CD14-positive monocyte (primary cell): ENCODE results near the gene FNDC5. TPM values are rescaled to one million over a fixed set of nuclear protein-coding genes. Genes with fewer than 3 reads are reported as not detected.

Source experiments
- DNase-seq, 3 donors: peaks; one replicate each; pipeline ENCODE4 v3.0.0-alpha.2; 2011 to 2022
- H2AFZ ChIP-seq: 2 replicates; pipeline ENCODE4 v1.6.0; 2012; ENCODE audit warnings: mild to moderate bottlenecking, low read depth, low read length, inconsistent platforms; ENCODE audit not compliant: insufficient read depth, poor library complexity, severe bottlenecking
- H3K27ac ChIP-seq, 2 donors: 1 replicate in 1 of 2; 2 replicates in 1 of 2; pipeline ENCODE4 v1.5.1; 2012 to 2013; ENCODE audit warnings: low read length in 2 of 2, control low read depth in 1 of 2, inconsistent platforms in 1 of 2, low read depth in 1 of 2, mild to moderate bottlenecking in 1 of 2
- H3K27me3 ChIP-seq, 2 donors: one replicate each; pipeline versions ENCODE4 v1.6.0 to v1.6.1; 2011 to 2013; ENCODE audit warnings: low read length in 2 of 2; ENCODE audit not compliant: control insufficient read depth in 2 of 2, insufficient read depth in 2 of 2
- H3K36me3 ChIP-seq, 2 donors: replicated peaks in 1 of 2; 1 replicate in 1 of 2; 2 replicates in 1 of 2; pipeline versions ENCODE4 v1.5.1 to v1.6.1; 2012 to 2013; ENCODE audit warnings: low read length in 2 of 2, control low read depth in 1 of 2, inconsistent platforms in 1 of 2, mild to moderate bottlenecking in 1 of 2; ENCODE audit not compliant: insufficient read depth in 2 of 2, control insufficient read depth in 1 of 2
- H3K4me1 ChIP-seq, 2 donors: 1 replicate in 1 of 2; 2 replicates in 1 of 2; pipeline versions ENCODE4 v1.5.1 to v1.6.1; 2012 to 2013; ENCODE audit warnings: low read length in 2 of 2, control low read depth in 1 of 2, inconsistent platforms in 1 of 2, mild to moderate bottlenecking in 1 of 2, moderate library complexity in 1 of 2; ENCODE audit not compliant: insufficient read depth in 2 of 2, control insufficient read depth in 1 of 2
- H3K4me2 ChIP-seq: replicated peaks from 2 replicates; pipeline ENCODE3; 2012; ENCODE audit warnings: low read length, moderate library complexity, mild to moderate bottlenecking; ENCODE audit not compliant: poor library complexity, severe bottlenecking; ENCODE audit errors: extremely low read depth
- H3K4me3 ChIP-seq, 3 experiments: fragments of 200-600 bp in 1 of 3; sonication (generic) in 1 of 3; replicated peaks in 1 of 3; 1 replicate in 2 of 3; 2 replicates in 1 of 3; pipeline ENCODE4 v1.5.1; 2011 to 2013; ENCODE audit warnings: low read length in 3 of 3, mild to moderate bottlenecking in 3 of 3, control low read depth in 2 of 3, low read depth in 2 of 3, inconsistent platforms in 1 of 3, moderate library complexity in 1 of 3
- H3K79me2 ChIP-seq: 2 replicates; pipeline ENCODE4 v1.6.0; 2012; ENCODE audit warnings: mild to moderate bottlenecking, control low read depth, inconsistent platforms, low read length, moderate library complexity; ENCODE audit not compliant: insufficient read depth
- H3K9ac ChIP-seq: 2 replicates; pipeline ENCODE4 v1.6.0; 2017; ENCODE audit warnings: low read length, mild to moderate bottlenecking; ENCODE audit not compliant: insufficient read depth, poor library complexity, severe bottlenecking
- H3K9me3 ChIP-seq, 2 donors: replicated peaks in 1 of 2; 1 replicate in 1 of 2; 2 replicates in 1 of 2; pipeline versions ENCODE4 v1.5.1 to v1.6.1; 2012 to 2013; ENCODE audit warnings: low read length in 2 of 2, control low read depth in 1 of 2; ENCODE audit not compliant: control insufficient read depth in 1 of 2, insufficient read depth in 1 of 2
- H4K20me1 ChIP-seq: 2 replicates; pipeline ENCODE4 v1.6.0; 2012; ENCODE audit warnings: mild to moderate bottlenecking, low read length, control low read depth, moderate library complexity; ENCODE audit not compliant: insufficient read depth
- H3K27ac Mint-ChIP-seq, 7 donors: one replicate each; pipeline ENCODE4 v1.8.0; 2020; ENCODE audit warnings: mild to moderate bottlenecking in 7 of 7, mixed read lengths in 7 of 7, moderate library complexity in 6 of 7, inconsistent platforms in 2 of 7
- H3K27me3 Mint-ChIP-seq, 3 donors: one replicate each; pipeline ENCODE4 v1.8.0; 2021 to 2022; ENCODE audit warnings: low read depth in 3 of 3, mild to moderate bottlenecking in 3 of 3, mixed read lengths in 3 of 3, moderate library complexity in 3 of 3, inconsistent platforms in 1 of 3
- H3K36me3 Mint-ChIP-seq, 2 donors: one replicate each; pipeline ENCODE4 v1.8.0; 2020; ENCODE audit warnings: mixed read lengths in 2 of 2, inconsistent platforms in 1 of 2, mild to moderate bottlenecking in 1 of 2
- H3K4me1 Mint-ChIP-seq: one replicate; pipeline ENCODE4 v1.8.0; 2020; ENCODE audit warnings: mild to moderate bottlenecking, mixed read lengths
- H3K4me3 Mint-ChIP-seq, 2 donors: one replicate each; pipeline ENCODE4 v1.8.0; 2020; ENCODE audit warnings: mild to moderate bottlenecking in 2 of 2, mixed read lengths in 2 of 2, moderate library complexity in 1 of 2
- H3K9me3 Mint-ChIP-seq, 7 donors: one replicate each; pipeline ENCODE4 v1.8.0; 2020 to 2022; ENCODE audit warnings: mixed read lengths in 7 of 7, mild to moderate bottlenecking in 6 of 7, moderate library complexity in 6 of 7, inconsistent platforms in 2 of 7
- WGBS: methylation state at CpG from one replicate; pipeline ENCODE4 v1.1.5; 2013; ENCODE audit warnings: missing lambda C conversion rate; ENCODE audit not compliant: insufficient coverage; 5-methylcytosine and 5-hydroxymethylcytosine counted together
- intact Hi-C, 2 donors: fragments of 100-400 bp; cut with micrococcal nuclease; formaldehyde crosslinking; loops; one replicate each; pipeline versions ENCODE4 v1.15.0 to v1.15.1; 2023
- polyA plus RNA-seq, 3 donors: library from polyadenylated mRNA; depleted of rRNA in 1 of 3; unstranded in 2 of 3; stranded (reverse) in 1 of 3; fragments of 300-500 nt in 2 of 3; fragments of >200 nt in 1 of 3; fragmentation: Illumina TruSeq in 2 of 3; gene quantifications; 1 replicate in 2 of 3; 2 replicates in 1 of 3; pipeline ENCODE4 v1.2.3, GENCODE V29; 2012 to 2021
- TF ChIP-seq, protein P1 (sequence below): fragments of 200-600 bp; IDR thresholded peaks from one replicate; pipeline ENCODE4 v1.8.0; 2022; ENCODE audit warnings: antibody characterized with exemption, mild to moderate bottlenecking

The FNDC5 gene
- polyA plus RNA-seq, 3 donors: not detected

DNA sequence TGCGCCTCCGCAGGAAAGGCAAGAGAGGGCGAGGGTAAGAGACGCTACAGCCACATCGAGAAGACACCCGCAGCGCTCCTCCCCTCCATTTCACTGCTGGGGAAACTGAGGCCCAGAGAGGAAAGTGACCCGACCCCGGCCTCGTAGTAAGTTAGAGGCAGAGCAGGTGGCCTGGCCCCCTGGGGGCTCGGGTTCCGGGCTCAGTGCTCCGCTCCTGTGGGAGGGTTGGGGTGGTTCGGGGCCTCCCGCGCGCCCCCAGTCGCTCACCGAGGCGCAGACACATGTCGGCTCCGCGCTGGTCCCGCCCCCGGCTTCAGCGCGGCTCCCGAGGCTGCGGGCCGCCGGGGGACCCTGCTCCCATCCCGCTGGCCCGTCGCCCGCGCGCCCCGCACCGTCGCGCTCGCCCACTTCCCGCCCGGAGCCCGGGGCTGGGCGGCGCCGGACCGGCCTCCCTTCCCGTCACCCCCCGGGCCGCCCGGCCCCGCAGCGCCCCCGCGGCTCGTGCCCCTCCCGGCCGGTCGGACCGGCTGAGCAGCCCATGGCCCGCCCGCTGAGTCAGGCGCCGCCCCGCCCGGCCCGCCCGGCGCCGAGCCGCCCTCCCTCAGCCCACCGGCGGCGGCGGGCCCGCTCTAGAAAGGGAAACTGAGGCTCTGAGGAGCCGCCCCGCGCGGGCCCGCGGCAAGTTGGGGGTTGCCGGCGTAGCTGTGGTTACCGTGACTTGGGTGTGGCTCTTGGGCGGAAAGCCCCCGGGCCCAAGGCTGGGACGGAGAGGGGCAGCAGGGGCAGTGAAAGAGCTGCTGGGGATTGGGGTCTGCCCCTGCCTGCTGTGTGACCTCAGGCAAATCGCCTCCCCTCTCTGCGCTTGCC lies 30.5 kb upstream of the FNDC5 start, which contains the start of gene TMEM54:
Gene TMEM54, minus strand, starts transcription at position 434 of the 867 bp plus-strand sequence. Its CDS starts 151 bp downstream, at position 283.
- Mint-ChIP-seq H3K27me3 (peaks cover 56 to 80% (median 64%) of the 10 kb centered on the region in 3 donors), H3K4me3 (peak within 1 kb of the TSS; percentile 64 to 88), H3K9me3 (peaks cover 0 to 13% (median 8%) of the 10 kb centered on the region in 7 donors), H3K27ac (no peak within 1 kb of the TSS), H3K36me3 (peaks cover 2 to 5% of the 10 kb centered on the region in 2 donors), H3K4me1 (peaks cover 7% of the 10 kb centered on the region)
- no peaks in the 10 kb centered on the region for H3K36me3 ChIP-seq
- H2AFZ ChIP-seq: no peak within 1 kb of the TSS
- H3K27me3 ChIP-seq: peaks cover 35 to 59% of the 10 kb centered on the region in 2 donors
- H3K9me3 ChIP-seq: peaks cover 0 to 10% of the 10 kb centered on the region in 2 donors
- TF ChIP-seq, protein P1, sequence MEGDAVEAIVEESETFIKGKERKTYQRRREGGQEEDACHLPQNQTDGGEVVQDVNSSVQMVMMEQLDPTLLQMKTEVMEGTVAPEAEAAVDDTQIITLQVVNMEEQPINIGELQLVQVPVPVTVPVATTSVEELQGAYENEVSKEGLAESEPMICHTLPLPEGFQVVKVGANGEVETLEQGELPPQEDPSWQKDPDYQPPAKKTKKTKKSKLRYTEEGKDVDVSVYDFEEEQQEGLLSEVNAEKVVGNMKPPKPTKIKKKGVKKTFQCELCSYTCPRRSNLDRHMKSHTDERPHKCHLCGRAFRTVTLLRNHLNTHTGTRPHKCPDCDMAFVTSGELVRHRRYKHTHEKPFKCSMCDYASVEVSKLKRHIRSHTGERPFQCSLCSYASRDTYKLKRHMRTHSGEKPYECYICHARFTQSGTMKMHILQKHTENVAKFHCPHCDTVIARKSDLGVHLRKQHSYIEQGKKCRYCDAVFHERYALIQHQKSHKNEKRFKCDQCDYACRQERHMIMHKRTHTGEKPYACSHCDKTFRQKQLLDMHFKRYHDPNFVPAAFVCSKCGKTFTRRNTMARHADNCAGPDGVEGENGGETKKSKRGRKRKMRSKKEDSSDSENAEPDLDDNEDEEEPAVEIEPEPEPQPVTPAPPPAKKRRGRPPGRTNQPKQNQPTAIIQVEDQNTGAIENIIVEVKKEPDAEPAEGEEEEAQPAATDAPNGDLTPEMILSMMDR: no peak
- no peaks in the 10 kb centered on the region for H3K79me2 ChIP-seq
- H3K27ac ChIP-seq: no peak within 1 kb of the TSS
- H3K9ac ChIP-seq: no peak within 1 kb of the TSS
- WGBS: 2% methylated on average over 75 of the region's 92 CpGs
- intact Hi-C loops: no loop called here
- peaks cover 0 to 5% of the 10 kb centered on the region in 2 donors for H3K4me1 ChIP-seq
- peak within 1 kb of the TSS; percentile 56 for H3K4me2 ChIP-seq
- H3K4me3 ChIP-seq: peak within 1 kb of the TSS in 1 of 3 experiments; percentile 46
- H4K20me1 ChIP-seq: no peaks in the 10 kb centered on the region
- no peak for DNase-seq

DNA sequence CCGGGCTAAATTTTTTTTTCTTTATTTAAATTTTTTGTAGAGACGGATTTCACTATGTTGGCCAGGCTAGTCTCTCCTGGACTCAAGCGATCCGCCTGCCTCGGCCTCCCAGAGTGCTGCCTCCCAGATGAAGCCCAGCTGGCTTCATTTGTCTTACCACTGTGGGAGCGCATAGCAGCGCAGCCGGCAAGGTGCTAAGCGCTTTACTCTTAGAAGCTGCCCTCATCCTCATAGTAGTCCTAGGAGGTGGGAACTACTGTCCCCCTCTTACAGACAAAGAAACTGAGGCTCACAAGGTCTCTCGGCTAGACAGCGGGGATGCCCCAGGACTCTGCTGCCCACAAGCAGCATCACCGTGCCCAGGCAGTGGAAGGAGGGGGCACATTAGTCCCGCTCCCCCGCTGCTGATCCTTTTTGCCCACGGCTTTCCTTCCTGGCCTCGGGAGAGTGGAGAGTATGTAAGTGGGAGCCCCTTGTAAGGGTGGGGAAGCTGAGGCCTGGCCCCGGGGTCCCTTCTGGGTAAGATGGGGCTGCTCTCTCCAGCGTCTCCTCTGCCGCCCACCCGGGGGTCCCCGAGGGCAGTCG lies 29.8 kb upstream of the FNDC5 start:
- H3K36me3 ChIP-seq: no peaks in the 10 kb centered on the region
- no peak overlapping the region for H3K9ac ChIP-seq
- Mint-ChIP-seq H3K27ac (no peak overlapping the region), H3K36me3 (peaks cover 2 to 5% of the 10 kb centered on the region in 2 donors), H3K9me3 (peaks cover 0 to 13% (median 8%) of the 10 kb centered on the region in 7 donors), H3K27me3 (peaks cover 58 to 87% (median 65%) of the 10 kb centered on the region in 3 donors), H3K4me3 (peak overlapping the region; percentile 56 to 78), H3K4me1 (peaks cover 7% of the 10 kb centered on the region)
- H4K20me1 ChIP-seq: no peaks in the 10 kb centered on the region
- TF ChIP-seq, protein P1: no peak
- no peak for DNase-seq
- peaks cover 0 to 5% of the 10 kb centered on the region in 2 donors for H3K4me1 ChIP-seq
- 24% methylated on average over 14 of the region's 22 CpGs for WGBS
- H3K9me3 ChIP-seq: peaks cover 0 to 10% of the 10 kb centered on the region in 2 donors
- H3K27me3 ChIP-seq: peaks cover 35 to 63% of the 10 kb centered on the region in 2 donors
- no peaks in the 10 kb centered on the region for H3K79me2 ChIP-seq
- H2AFZ ChIP-seq: no peak overlapping the region
- H3K27ac ChIP-seq: no peak overlapping the region
- H3K4me2 ChIP-seq: no peak overlapping the region
- peak overlapping the region in 1 of 3 experiments; percentile 46 for H3K4me3 ChIP-seq
- intact Hi-C loops: no loop called here
